ENCODE results near the gene CDH5.

Gene CDH5

GRCh38 chr16:66414891-66415290, 48.4 kb downstream of the CDH5 start:
- DNase-seq (ENCODE audit: extremely low read depth, insufficient read length): no peak
- no peaks in the 10 kb centered on the region for H3K27me3 ChIP-seq (replicated peaks; ENCODE audit: control insufficient read depth, insufficient read depth, low read length)
- no peak overlapping the region for H3K4me3 ChIP-seq (replicated peaks; ENCODE audit: low read depth, low read length)
- no peak for TF ChIP-seq CTCF (IDR thresholded peaks at IDR 0.05; ENCODE audit: insufficient read depth, low read length, poor library complexity, severe bottlenecking)
- H3K36me3 ChIP-seq (ENCODE audit: control insufficient read depth, insufficient read depth, low read length): no peaks in the 10 kb centered on the region

- Histone ChIP-seq H3K4me3 (replicated peaks; ENCODE audit: low read depth, low read length) (no peak overlapping the region), H3K36me3 (ENCODE audit: control insufficient read depth, insufficient read depth, low read length) (no peaks in the 10 kb centered on the region), H3K27me3 (replicated peaks; ENCODE audit: control insufficient read depth, insufficient read depth, low read length) (no peaks in the 10 kb centered on the region)
- DNase-seq (ENCODE audit: extremely low read depth, insufficient read length): no peak
- TF ChIP-seq CTCF (IDR thresholded peaks at IDR 0.05; ENCODE audit: insufficient read depth, low read length, poor library complexity, severe bottlenecking): no peak
These were observed 49.6 kb downstream of the CDH5 start for GRCh38 chr16:66416136-66416535.

DNA sequence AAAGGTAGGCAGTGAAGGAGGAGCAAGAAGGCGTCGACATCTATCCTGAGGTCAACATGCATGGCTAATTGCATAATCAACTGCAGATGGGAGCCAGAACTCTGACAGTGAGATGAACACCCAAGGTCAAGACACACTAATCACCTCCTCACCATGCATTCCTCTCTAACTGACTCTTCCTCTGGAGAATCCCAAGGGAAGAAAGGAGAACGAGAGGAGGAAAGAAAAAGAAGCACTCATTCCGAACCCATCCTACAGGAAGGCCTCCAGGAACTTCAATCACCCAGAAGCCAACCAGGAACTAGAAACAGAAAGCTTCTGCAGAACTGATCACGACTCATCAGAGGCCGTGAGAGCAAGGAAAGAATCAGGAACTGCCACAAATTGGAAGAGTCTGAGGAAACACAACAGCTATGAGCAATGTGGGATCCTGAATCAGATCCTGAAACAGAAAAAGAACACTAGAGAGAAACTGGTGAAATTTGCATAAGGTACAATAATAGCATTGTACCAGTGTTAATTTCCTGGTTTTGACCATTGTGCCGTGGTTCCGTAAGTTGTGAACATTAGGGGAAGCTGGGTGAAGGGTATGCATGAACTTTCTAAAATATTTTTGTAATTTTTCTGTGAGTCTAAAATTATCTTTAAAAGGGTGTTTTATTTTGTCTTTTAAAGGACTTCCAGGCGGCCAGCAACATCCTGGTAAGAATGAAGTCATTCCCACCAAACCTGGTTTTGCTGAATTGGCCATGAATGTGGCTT, 50.6 kb downstream of the CDH5 start:
- Histone ChIP-seq H3K27me3 (replicated peaks; ENCODE audit: control insufficient read depth, insufficient read depth, low read length) (no peaks in the 10 kb centered on the region), H3K36me3 (ENCODE audit: control insufficient read depth, insufficient read depth, low read length) (no peaks in the 10 kb centered on the region), H3K4me3 (replicated peaks; ENCODE audit: low read depth, low read length) (no peak overlapping the region)
- no peak for TF ChIP-seq CTCF (IDR thresholded peaks at IDR 0.05; ENCODE audit: insufficient read depth, low read length, poor library complexity, severe bottlenecking)
- no peak for DNase-seq (ENCODE audit: extremely low read depth, insufficient read length)

DNA sequence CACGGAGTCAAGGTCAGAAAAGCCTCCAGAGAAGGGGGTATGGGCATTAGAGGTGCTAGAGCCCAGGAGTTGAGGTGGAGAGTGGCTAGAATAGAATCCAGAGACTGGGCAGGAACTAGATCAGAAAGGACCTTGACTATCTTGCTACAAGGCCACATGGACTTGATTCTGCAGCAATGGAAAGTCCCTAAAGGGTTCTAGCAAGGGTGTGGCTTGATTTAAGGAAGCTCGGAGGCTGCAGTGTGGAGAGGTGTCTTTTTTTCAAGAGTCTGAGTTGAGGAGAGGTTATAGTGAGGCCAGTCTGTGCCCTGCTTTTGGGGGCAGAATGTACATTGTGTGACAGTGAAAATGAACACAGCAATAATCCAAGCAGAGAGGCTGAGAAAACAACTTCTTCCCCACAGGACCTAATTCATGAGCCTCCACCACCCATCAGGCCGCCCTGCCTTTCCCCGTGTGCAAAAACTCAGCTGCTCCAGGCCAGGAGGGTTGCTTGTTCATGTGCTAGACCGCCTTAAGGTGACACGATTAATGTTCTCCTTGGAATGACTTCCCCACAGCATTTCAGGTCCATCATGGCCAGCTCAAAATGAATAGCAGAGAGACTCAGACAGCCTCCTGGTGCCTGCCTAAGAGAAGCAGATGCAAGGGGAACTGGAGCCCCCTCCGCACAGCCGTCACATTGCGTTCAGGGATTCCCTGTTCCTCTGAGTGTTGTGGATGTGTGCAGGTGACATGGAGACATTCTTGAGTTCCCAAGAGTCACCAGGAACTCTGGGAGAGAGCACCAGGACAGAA, 51.9 kb downstream of the CDH5 start:
- no peak for TF ChIP-seq CTCF (IDR thresholded peaks at IDR 0.05; ENCODE audit: insufficient read depth, low read length, poor library complexity, severe bottlenecking)
- no peak for DNase-seq (ENCODE audit: extremely low read depth, insufficient read length)
- Histone ChIP-seq H3K4me3 (replicated peaks; ENCODE audit: low read depth, low read length) (no peak overlapping the region), H3K36me3 (ENCODE audit: control insufficient read depth, insufficient read depth, low read length) (no peaks in the 10 kb centered on the region), H3K27me3 (replicated peaks; ENCODE audit: control insufficient read depth, insufficient read depth, low read length) (no peaks in the 10 kb centered on the region)

- Histone ChIP-seq H3K4me3 (replicated peaks; ENCODE audit: low read depth, low read length) (no peak overlapping the region), H3K36me3 (ENCODE audit: control insufficient read depth, insufficient read depth, low read length) (no peaks in the 10 kb centered on the region), H3K27me3 (replicated peaks; ENCODE audit: control insufficient read depth, insufficient read depth, low read length) (no peaks in the 10 kb centered on the region)
- no peak for TF ChIP-seq CTCF (IDR thresholded peaks at IDR 0.05; ENCODE audit: insufficient read depth, low read length, poor library complexity, severe bottlenecking)
- no peak for DNase-seq (ENCODE audit: extremely low read depth, insufficient read length)
These were observed 53.0 kb downstream of the CDH5 start for GRCh38 chr16:66419527-66419926.

Measured in GM06990 (cell line).